HG02678 (cell line): ENCODE results near the gene PSMA6.
"Not testable (repeated sequence)": the region's sequence is repeated elsewhere in the genome, so short reads cannot be mapped to it uniquely, and the experiment has no call there.

Experiments
- ATAC-seq: cut with Tn5 transposase; IDR thresholded peaks from one replicate; pipeline ENCODE4 v1.9.1; 2021; ENCODE audit warnings: mild to moderate bottlenecking, moderate library complexity; ENCODE audit not compliant: unreplicated experiment

Gene PSMA6

GRCh38 chr14:35342489-35343010, 50.4 kb downstream of the PSMA6 start:
- no peak for ATAC-seq

GRCh38 chr14:35343702-35344101, 51.5 kb downstream of the PSMA6 start:
- no peak for ATAC-seq

- no peak for ATAC-seq
Observed at GRCh38 chr14:35344107-35344807, 52.1 kb downstream of the PSMA6 start.

GRCh38 chr14:35346738-35347322, 54.6 kb downstream of the PSMA6 start:
- ATAC-seq, result no peak

GRCh38 chr14:35347323-35348043, 55.3 kb downstream of the PSMA6 start:
- ATAC-seq, result no peak

- not testable (repeated sequence) for ATAC-seq
Observed at GRCh38 chr14:35348044-35348380, 55.8 kb downstream of the PSMA6 start.

GRCh38 chr14:35349496-35350365, 57.5 kb downstream of the PSMA6 start:
- no peak for ATAC-seq

- no peak for ATAC-seq
Observed at GRCh38 chr14:35351497-35351896, 59.3 kb downstream of the PSMA6 start.

- ATAC-seq, result no peak
Observed at GRCh38 chr14:35351897-35352273, 59.7 kb downstream of the PSMA6 start.

- ATAC-seq, result no peak
Observed at GRCh38 chr14:35352274-35353233, 60.4 kb downstream of the PSMA6 start.

GRCh38 chr14:35353409-35354172, 61.4 kb downstream of the PSMA6 start:
- no peak for ATAC-seq

- ATAC-seq, result not testable (repeated sequence)
Observed at GRCh38 chr14:35355235-35355634, 63.1 kb downstream of the PSMA6 start.

- ATAC-seq, result no peak
Observed at GRCh38 chr14:35355981-35356841, 64.0 kb downstream of the PSMA6 start.

GRCh38 chr14:35359655-35360054, 67.5 kb downstream of the PSMA6 start:
- not testable (repeated sequence) for ATAC-seq

GRCh38 chr14:35361141-35361480, 68.9 kb downstream of the PSMA6 start:
- ATAC-seq, result no peak

- ATAC-seq, result no peak
Observed at GRCh38 chr14:35362450-35362849, 70.3 kb downstream of the PSMA6 start.

- ATAC-seq, result no peak
Observed at GRCh38 chr14:35362911-35363374, 70.8 kb downstream of the PSMA6 start.
